Measurements from ENCODE around the gene ABRACL. TPM values are rescaled to one million over a fixed set of nuclear protein-coding genes. Genes with fewer than 3 reads are reported as not detected.

ABRACL gene
- total and polyA plus RNA-seq, 2 donors (not counting 1 experiment from before 2014, with no cell fraction given) = 19.7 to 49.8 TPM

DNA sequence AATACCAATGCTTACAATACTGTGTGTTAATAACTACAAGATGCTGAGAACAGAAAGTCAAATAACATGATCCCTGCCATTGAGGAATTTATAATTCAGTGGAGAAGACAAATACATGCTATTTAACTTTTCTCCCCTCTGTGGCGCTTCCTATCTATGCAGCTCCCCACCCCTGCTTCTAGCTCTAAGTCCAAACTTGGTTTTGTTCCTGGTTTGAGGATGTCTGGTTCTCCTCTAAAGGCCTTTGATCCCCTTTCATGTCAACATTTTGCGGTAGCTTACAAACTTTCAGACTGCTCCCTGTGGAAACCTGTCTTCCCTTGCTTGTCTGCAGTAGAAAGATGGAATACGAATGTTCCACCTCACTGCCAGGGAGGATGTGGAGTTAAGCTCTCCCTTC, 22.1 kb upstream of the ABRACL start:
- no peak for DNase-seq (ENCODE audit: low read depth in 2 of 2)
- H3K9me3 ChIP-seq (ENCODE audit: control insufficient read depth, insufficient read depth, low read depth, low read length) = no peaks in the 10 kb centered on the region
- H3K4me2 ChIP-seq (ENCODE audit: extremely low read depth, insufficient read depth, low read length) = no peak overlapping the region
- no peak overlapping the region for H3K4me3 ChIP-seq (replicated peaks in 1 of 4; ENCODE audit: control extremely low read depth in 1 of 4, insufficient read depth in 1 of 4, low read depth in 3 of 4, low read length in 4 of 4)
- no peaks in the 10 kb centered on the region for H3K79me2 ChIP-seq (ENCODE audit: control insufficient read depth, insufficient read depth, low read length)
- H2AFZ ChIP-seq (ENCODE audit: low read length) = no peak overlapping the region
- no peaks in the 10 kb centered on the region for H3K4me1 ChIP-seq (ENCODE audit: control insufficient read depth, extremely low read depth, insufficient read depth, low read length)
- H3K27me3 ChIP-seq (ENCODE audit: control insufficient read depth, insufficient read depth, low read length) = no peaks in the 10 kb centered on the region
- H3K9ac ChIP-seq (ENCODE audit: insufficient read depth, low read length) = no peak overlapping the region
- H4K20me1 ChIP-seq (ENCODE audit: control insufficient read depth, extremely low read depth, insufficient read depth, low read length) = no peaks in the 10 kb centered on the region
- H3K27ac ChIP-seq (ENCODE audit: insufficient read depth, low read length) = no peak overlapping the region
- TF ChIP-seq, protein P1, sequence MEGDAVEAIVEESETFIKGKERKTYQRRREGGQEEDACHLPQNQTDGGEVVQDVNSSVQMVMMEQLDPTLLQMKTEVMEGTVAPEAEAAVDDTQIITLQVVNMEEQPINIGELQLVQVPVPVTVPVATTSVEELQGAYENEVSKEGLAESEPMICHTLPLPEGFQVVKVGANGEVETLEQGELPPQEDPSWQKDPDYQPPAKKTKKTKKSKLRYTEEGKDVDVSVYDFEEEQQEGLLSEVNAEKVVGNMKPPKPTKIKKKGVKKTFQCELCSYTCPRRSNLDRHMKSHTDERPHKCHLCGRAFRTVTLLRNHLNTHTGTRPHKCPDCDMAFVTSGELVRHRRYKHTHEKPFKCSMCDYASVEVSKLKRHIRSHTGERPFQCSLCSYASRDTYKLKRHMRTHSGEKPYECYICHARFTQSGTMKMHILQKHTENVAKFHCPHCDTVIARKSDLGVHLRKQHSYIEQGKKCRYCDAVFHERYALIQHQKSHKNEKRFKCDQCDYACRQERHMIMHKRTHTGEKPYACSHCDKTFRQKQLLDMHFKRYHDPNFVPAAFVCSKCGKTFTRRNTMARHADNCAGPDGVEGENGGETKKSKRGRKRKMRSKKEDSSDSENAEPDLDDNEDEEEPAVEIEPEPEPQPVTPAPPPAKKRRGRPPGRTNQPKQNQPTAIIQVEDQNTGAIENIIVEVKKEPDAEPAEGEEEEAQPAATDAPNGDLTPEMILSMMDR (conservative IDR thresholded peaks at IDR 0.05 in 1 of 2, IDR thresholded peaks at IDR 0.05 in 1 of 2; ENCODE audit: low read depth in 1 of 2, low read length in 2 of 2) = no peak
- no peak for TF ChIP-seq EZH2 (IDR thresholded peaks at IDR 0.05; ENCODE audit: low read length, missing control alignments)
- H3K36me3 ChIP-seq (ENCODE audit: control insufficient read depth, insufficient read depth, low read length) = no peaks in the 10 kb centered on the region

- no peak overlapping the region for H3K4me2 ChIP-seq (ENCODE audit: extremely low read depth, insufficient read depth, low read length)
- H4K20me1 ChIP-seq (ENCODE audit: control insufficient read depth, extremely low read depth, insufficient read depth, low read length) = no peaks in the 10 kb centered on the region
- H3K27me3 ChIP-seq (ENCODE audit: control insufficient read depth, insufficient read depth, low read length) = no peaks in the 10 kb centered on the region
- H2AFZ ChIP-seq (ENCODE audit: low read length) = no peak overlapping the region
- no peak overlapping the region for H3K27ac ChIP-seq (ENCODE audit: insufficient read depth, low read length)
- no peak for TF ChIP-seq EZH2 (IDR thresholded peaks at IDR 0.05; ENCODE audit: low read length, missing control alignments)
- TF ChIP-seq, protein P1 (conservative IDR thresholded peaks at IDR 0.05 in 1 of 2, IDR thresholded peaks at IDR 0.05 in 1 of 2; ENCODE audit: low read depth in 1 of 2, low read length in 2 of 2) = no peak
- H3K4me1 ChIP-seq (ENCODE audit: control insufficient read depth, extremely low read depth, insufficient read depth, low read length) = no peaks in the 10 kb centered on the region
- no peaks in the 10 kb centered on the region for H3K79me2 ChIP-seq (ENCODE audit: control insufficient read depth, insufficient read depth, low read length)
- no peaks in the 10 kb centered on the region for H3K9me3 ChIP-seq (ENCODE audit: control insufficient read depth, insufficient read depth, low read depth, low read length)
- no peak for DNase-seq (ENCODE audit: low read depth in 2 of 2)
- H3K4me3 ChIP-seq (replicated peaks in 1 of 4; ENCODE audit: control extremely low read depth in 1 of 4, insufficient read depth in 1 of 4, low read depth in 3 of 4, low read length in 4 of 4) = no peak overlapping the region
- H3K36me3 ChIP-seq (ENCODE audit: control insufficient read depth, insufficient read depth, low read length) = no peaks in the 10 kb centered on the region
- H3K9ac ChIP-seq (ENCODE audit: insufficient read depth, low read length) = no peak overlapping the region
Measured at GRCh38 chr6:139007428-139007827, 21.1 kb upstream of the ABRACL start.

DNA sequence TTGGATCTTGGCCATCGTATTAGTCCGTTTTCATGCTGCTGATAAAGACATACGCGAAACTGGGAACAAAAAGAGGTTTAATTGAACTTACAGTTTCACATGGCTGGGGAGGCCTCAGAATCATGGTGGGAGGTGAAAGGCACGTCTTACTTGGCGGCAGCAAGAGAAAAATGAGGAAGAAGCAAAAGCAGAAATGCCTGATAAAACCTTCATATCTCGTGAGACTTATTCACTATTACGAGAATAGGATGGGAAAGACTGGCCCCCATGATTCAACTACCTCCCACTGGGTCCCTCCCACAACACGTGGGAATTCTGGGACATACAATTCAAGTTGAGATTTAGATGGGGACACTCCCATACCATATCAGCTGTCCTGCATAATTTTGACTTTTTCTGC, 20.4 kb upstream of the ABRACL start:
- H3K27ac ChIP-seq (ENCODE audit: insufficient read depth, low read length) = no peak overlapping the region
- H3K4me1 ChIP-seq (ENCODE audit: control insufficient read depth, extremely low read depth, insufficient read depth, low read length) = no peaks in the 10 kb centered on the region
- TF ChIP-seq, protein P1 (conservative IDR thresholded peaks at IDR 0.05 in 1 of 2, IDR thresholded peaks at IDR 0.05 in 1 of 2; ENCODE audit: low read depth in 1 of 2, low read length in 2 of 2) = no peak
- no peak for TF ChIP-seq EZH2 (IDR thresholded peaks at IDR 0.05; ENCODE audit: low read length, missing control alignments)
- H3K9me3 ChIP-seq (ENCODE audit: control insufficient read depth, insufficient read depth, low read depth, low read length) = no peaks in the 10 kb centered on the region
- no peaks in the 10 kb centered on the region for H3K36me3 ChIP-seq (ENCODE audit: control insufficient read depth, insufficient read depth, low read length)
- H3K9ac ChIP-seq (ENCODE audit: insufficient read depth, low read length) = no peak overlapping the region
- no peaks in the 10 kb centered on the region for H3K27me3 ChIP-seq (ENCODE audit: control insufficient read depth, insufficient read depth, low read length)
- no peaks in the 10 kb centered on the region for H4K20me1 ChIP-seq (ENCODE audit: control insufficient read depth, extremely low read depth, insufficient read depth, low read length)
- no peak overlapping the region for H3K4me2 ChIP-seq (ENCODE audit: extremely low read depth, insufficient read depth, low read length)
- no peak for DNase-seq (ENCODE audit: low read depth in 2 of 2)
- H3K4me3 ChIP-seq (replicated peaks in 1 of 4; ENCODE audit: control extremely low read depth in 1 of 4, insufficient read depth in 1 of 4, low read depth in 3 of 4, low read length in 4 of 4) = no peak overlapping the region
- H2AFZ ChIP-seq (ENCODE audit: low read length) = no peak overlapping the region
- H3K79me2 ChIP-seq (ENCODE audit: control insufficient read depth, insufficient read depth, low read length) = no peaks in the 10 kb centered on the region
